ENCODE measurements around the gene DSC1.

The DSC1 gene

DNA sequence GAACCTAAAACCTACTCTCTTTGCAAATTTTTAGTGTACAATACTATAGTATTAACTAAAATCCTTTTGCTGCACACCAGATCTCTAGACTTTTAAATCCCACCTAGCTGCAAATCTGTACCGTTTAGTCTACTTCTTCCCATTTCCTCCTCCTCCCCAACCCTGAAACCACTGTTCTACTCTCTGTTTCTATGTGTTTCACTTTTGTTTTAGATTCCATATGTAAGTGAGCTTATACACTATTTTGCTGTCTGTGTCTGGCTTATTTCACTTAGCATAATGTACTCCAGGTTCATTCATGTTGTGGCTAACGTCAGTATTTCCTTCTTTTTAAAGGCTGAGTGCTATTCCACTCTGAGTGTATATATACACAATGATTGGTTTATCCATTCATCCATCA, 42.1 kb downstream of the DSC1 start:
- H3K9me3 ChIP-seq (ENCODE audit: insufficient read depth, low read length), result no peaks in the 10 kb centered on the region
- H3F3A ChIP-seq (ENCODE audit: insufficient read depth), result no peaks in the 10 kb centered on the region
- no peak overlapping the region for H2AFZ ChIP-seq (ENCODE audit: low read depth, low read length, severe bottlenecking)
- no peak overlapping the region for H3K4me2 ChIP-seq (ENCODE audit: low read depth, low read length, poor library complexity, severe bottlenecking)
- H3K79me2 ChIP-seq (ENCODE audit: insufficient read depth, low read length), result no peaks in the 10 kb centered on the region
- H3K9ac ChIP-seq (ENCODE audit: low read length), result no peak overlapping the region
- H3K4me3 ChIP-seq (ENCODE audit: insufficient read depth, low read length, poor library complexity, severe bottlenecking), result no peak overlapping the region
- no peak overlapping the region for H3K27ac ChIP-seq (ENCODE audit: low read depth, low read length)
- H3K9me2 ChIP-seq (replicated peaks; ENCODE audit: insufficient read depth, low read length), result no peaks in the 10 kb centered on the region; the same call in 1 of the 2 replicates
- no peaks in the 10 kb centered on the region for H3K36me3 ChIP-seq (ENCODE audit: low read length)
- no peaks in the 10 kb centered on the region for H4K20me1 ChIP-seq (ENCODE audit: low read depth, low read length)
- no peaks in the 10 kb centered on the region; the same call in 1 of the 2 replicates for H3K27me3 ChIP-seq (ENCODE audit: low read length)
- TF ChIP-seq EZH2phosphoT487 (conservative IDR thresholded peaks at IDR 0.05; ENCODE audit: low read length) (no peak), CTCF (IDR thresholded peaks at IDR 0.05; ENCODE audit: insufficient read depth, low read length, poor library complexity, severe bottlenecking) (no peak)

- no peaks in the 10 kb centered on the region for H3K36me3 ChIP-seq (ENCODE audit: low read length)
- no peak overlapping the region for H3K4me3 ChIP-seq (ENCODE audit: insufficient read depth, low read length, poor library complexity, severe bottlenecking)
- no peaks in the 10 kb centered on the region; the same call in 1 of the 2 replicates for H3K9me2 ChIP-seq (replicated peaks; ENCODE audit: insufficient read depth, low read length)
- no peaks in the 10 kb centered on the region for H3F3A ChIP-seq (ENCODE audit: insufficient read depth)
- H3K27ac ChIP-seq (ENCODE audit: low read depth, low read length), result no peak overlapping the region
- no peak overlapping the region for H3K4me2 ChIP-seq (ENCODE audit: low read depth, low read length, poor library complexity, severe bottlenecking)
- H3K9me3 ChIP-seq (ENCODE audit: insufficient read depth, low read length), result no peaks in the 10 kb centered on the region
- no peak overlapping the region for H3K9ac ChIP-seq (ENCODE audit: low read length)
- H4K20me1 ChIP-seq (ENCODE audit: low read depth, low read length), result no peaks in the 10 kb centered on the region
- TF ChIP-seq CTCF (IDR thresholded peaks at IDR 0.05; ENCODE audit: insufficient read depth, low read length, poor library complexity, severe bottlenecking) (no peak), EZH2phosphoT487 (conservative IDR thresholded peaks at IDR 0.05; ENCODE audit: low read length) (no peak)
- no peak overlapping the region for H2AFZ ChIP-seq (ENCODE audit: low read depth, low read length, severe bottlenecking)
- H3K27me3 ChIP-seq (ENCODE audit: low read length), result no peaks in the 10 kb centered on the region; the same call in 1 of the 2 replicates
- H3K79me2 ChIP-seq (ENCODE audit: insufficient read depth, low read length), result no peaks in the 10 kb centered on the region
Measured at GRCh38 chr18:31116853-31117595, 45.6 kb downstream of the DSC1 start.

DNA sequence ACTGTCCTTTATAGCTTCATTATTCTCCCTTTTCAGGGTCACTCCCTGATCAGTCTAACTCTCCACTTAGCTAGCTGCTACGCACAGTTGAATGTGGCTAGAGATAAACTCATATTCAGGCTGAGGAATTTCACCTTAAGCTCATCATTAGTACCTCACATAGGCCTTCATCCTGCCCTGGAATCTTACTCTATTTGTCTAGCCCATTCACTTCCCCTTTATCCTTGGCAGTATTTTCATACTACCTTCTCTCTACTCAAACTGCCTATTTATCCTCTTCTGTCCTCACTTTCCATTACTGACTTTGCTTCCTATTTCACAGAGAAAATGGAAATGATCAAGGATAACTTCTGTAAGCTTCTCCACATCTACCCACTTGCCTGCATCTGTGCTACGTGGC, 49.9 kb downstream of the DSC1 start:
- Histone ChIP-seq H3K9me2 (replicated peaks; ENCODE audit: insufficient read depth, low read length) (no peaks in the 10 kb centered on the region; the same call in 1 of the 2 replicates), H2AFZ (ENCODE audit: low read depth, low read length, severe bottlenecking) (no peak overlapping the region), H3K4me3 (ENCODE audit: insufficient read depth, low read length, poor library complexity, severe bottlenecking) (no peak overlapping the region), H4K20me1 (ENCODE audit: low read depth, low read length) (no peaks in the 10 kb centered on the region), H3K9ac (ENCODE audit: low read length) (no peak overlapping the region), H3K27me3 (ENCODE audit: low read length) (no peaks in the 10 kb centered on the region), H3K27ac (ENCODE audit: low read depth, low read length) (no peak overlapping the region), H3K9me3 (ENCODE audit: insufficient read depth, low read length) (no peaks in the 10 kb centered on the region), H3K36me3 (ENCODE audit: low read length) (no peaks in the 10 kb centered on the region), H3F3A (ENCODE audit: insufficient read depth) (no peaks in the 10 kb centered on the region), H3K79me2 (ENCODE audit: insufficient read depth, low read length) (no peaks in the 10 kb centered on the region), H3K4me2 (ENCODE audit: low read depth, low read length, poor library complexity, severe bottlenecking) (no peak overlapping the region)
- TF ChIP-seq CTCF (IDR thresholded peaks at IDR 0.05; ENCODE audit: insufficient read depth, low read length, poor library complexity, severe bottlenecking) (no peak), EZH2phosphoT487 (conservative IDR thresholded peaks at IDR 0.05; ENCODE audit: low read length) (no peak)

Measured in SU-DHL-6 (cell line).